Ishikawa (cell line): ENCODE data around the gene NAV2.

Experiments
- CEBPB ChIP-seq: IDR thresholded peaks from 2 replicates; pipeline ENCODE4 v1.6.1; 2012
- CREB1 ChIP-seq: IDR thresholded peaks from 2 replicates; pipeline ENCODE4 v1.6.1; 2012; ENCODE audit warnings: low read depth
- EGR1 ChIP-seq: IDR thresholded peaks from 2 replicates; pipeline ENCODE4 v1.6.1; 2012
- EP300 ChIP-seq: IDR thresholded peaks from 2 replicates; pipeline ENCODE4 v1.6.1; 2012; ENCODE audit warnings: borderline replicate concordance
- FOXM1 ChIP-seq: IDR thresholded peaks from 2 replicates; pipeline ENCODE4 v1.6.1; 2012; ENCODE audit warnings: low read depth, borderline replicate concordance
- MAX ChIP-seq: IDR thresholded peaks from 2 replicates; pipeline ENCODE4 v1.6.1; 2012
- NFIC ChIP-seq: IDR thresholded peaks from 2 replicates; pipeline ENCODE4 v1.6.1; 2012
- RAD21 ChIP-seq: IDR thresholded peaks from 2 replicates; pipeline ENCODE4 v1.6.1; 2012; ENCODE audit warnings: low read depth
- REST ChIP-seq: IDR thresholded peaks from 2 replicates; pipeline ENCODE4 v1.6.1; 2012; ENCODE audit warnings: low read depth, mild to moderate bottlenecking
- TAF1 ChIP-seq: IDR thresholded peaks from 2 replicates; pipeline ENCODE4 v1.6.1; 2012; ENCODE audit warnings: low read depth, mild to moderate bottlenecking
- TCF12 ChIP-seq: IDR thresholded peaks from 2 replicates; pipeline ENCODE4 v1.6.1; 2012; ENCODE audit warnings: low read depth
- TEAD4 ChIP-seq: IDR thresholded peaks from 2 replicates; pipeline ENCODE4 v1.6.1; 2012
- USF1 ChIP-seq: IDR thresholded peaks from 2 replicates; pipeline ENCODE4 v1.6.1; 2012
- YY1 ChIP-seq: IDR thresholded peaks from 2 replicates; pipeline ENCODE4 v1.6.1; 2012; ENCODE audit warnings: low read depth
- ZBTB7A ChIP-seq: IDR thresholded peaks from 2 replicates; pipeline ENCODE4 v1.6.1; 2012; ENCODE audit warnings: low read depth

The NAV2 gene

GRCh38 chr11:19849947-19850593 is 137.4 kb downstream of the NAV2 start:
- TF ChIP-seq YY1: no peak

DNA sequence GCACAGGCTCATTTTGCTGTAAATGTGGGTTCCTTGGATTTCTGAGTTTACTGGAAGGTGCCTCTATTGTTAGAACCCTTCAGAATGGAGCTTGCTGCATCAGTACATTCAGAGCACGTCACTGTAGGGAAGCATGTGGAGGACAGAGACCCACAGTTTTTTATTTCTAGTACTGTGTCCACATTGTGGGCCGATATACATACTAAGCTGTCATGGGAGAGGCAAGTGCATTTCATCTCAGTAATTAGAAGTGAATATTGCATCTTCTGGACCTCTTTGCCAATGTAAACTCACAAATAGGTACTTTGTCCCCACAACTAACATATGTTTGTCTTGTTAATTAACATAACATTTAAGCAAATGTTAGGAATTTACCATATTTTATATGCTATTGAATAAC is 139.7 kb downstream of the NAV2 start:
- TF ChIP-seq YY1 (no peak), CEBPB (no peak), USF1 (no peak), RAD21 (no peak), TEAD4 (no peak), ZBTB7A (no peak), EGR1 (no peak), EP300 (no peak), FOXM1 (no peak), TAF1 (no peak), MAX (no peak), REST (no peak), TCF12 (no peak)

DNA sequence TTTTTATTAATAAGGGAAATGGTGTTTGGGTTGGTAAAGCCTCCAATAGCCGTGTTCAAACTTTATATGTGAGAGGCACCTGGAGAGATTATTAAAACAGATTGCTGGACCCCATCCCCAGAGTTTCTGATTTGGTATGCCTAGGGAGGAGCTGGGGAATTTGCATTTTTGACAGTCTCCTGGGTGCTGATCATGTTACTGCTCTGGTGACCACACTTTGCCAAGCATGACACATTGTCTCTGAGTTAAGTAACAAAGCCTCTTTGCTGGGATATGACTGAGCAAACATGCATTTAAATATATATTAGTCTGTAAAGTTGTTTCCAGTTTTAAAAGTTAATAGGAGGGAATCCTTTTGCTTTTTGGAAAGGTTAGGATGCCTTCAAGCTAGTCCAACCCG is 140.4 kb downstream of the NAV2 start:
- no peak for TF ChIP-seq EGR1
- no peak for TF ChIP-seq REST
- no peak for TF ChIP-seq TEAD4
- no peak for TF ChIP-seq ZBTB7A
- TF ChIP-seq TCF12: no peak
- no peak for TF ChIP-seq NFIC
- TF ChIP-seq FOXM1: no peak

DNA sequence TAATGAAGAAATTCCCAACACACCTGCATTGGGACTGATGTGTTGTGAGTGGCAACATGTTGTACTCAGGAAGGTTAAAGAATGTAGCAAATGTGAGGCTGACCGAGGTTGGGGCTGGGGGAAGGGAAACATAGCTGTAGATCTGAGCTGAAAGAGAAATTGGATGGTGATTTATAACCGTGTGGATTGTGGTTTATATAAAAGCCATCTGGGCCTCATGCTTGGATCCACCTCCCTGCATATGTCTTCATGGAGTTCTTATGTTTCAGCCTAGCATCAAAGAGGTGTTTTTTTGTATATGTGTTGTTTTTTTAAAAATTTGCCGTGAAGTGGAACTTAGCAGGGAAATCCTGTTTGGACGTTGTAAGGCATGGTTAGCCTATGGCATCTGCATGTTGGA is 141.3 kb downstream of the NAV2 start:
- TF ChIP-seq CEBPB (no peak), CREB1 (no peak), YY1 (no peak), TCF12 (no peak), TEAD4 (no peak), EGR1 (no peak), NFIC (no peak), FOXM1 (no peak), MAX (no peak), USF1 (no peak), REST (no peak), ZBTB7A (no peak), EP300 (no peak), TAF1 (no peak), RAD21 (no peak)

GRCh38 chr11:19861171-19861570 is 148.5 kb downstream of the NAV2 start:
- TF ChIP-seq NFIC: no peak
- no peak for TF ChIP-seq RAD21
- no peak for TF ChIP-seq USF1
- no peak for TF ChIP-seq FOXM1
